ENCODE data around the gene STARD6.

The STARD6 gene

DNA sequence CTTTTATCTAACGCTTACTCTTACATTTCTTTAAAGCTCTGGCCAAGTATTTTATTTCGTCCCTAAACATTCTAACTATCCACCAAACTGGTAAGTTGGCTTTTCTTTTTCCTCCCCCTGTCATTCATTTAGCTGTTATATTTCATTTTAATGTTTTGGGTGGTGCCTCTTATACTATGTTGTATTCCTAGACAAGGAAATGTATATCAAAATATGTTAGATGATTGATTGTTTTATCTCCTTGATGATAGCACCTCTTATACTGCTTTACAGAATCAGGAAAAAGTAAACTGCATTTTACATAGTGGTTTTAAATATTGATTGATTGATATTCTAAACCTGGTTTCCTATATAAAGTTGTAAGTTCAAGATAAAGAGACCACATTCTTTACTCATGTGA lies 24.0 kb upstream of the STARD6 start:
- peaks cover 5% of the 10 kb centered on the region for H3K36me3 Mint-ChIP-seq (ENCODE audit: low read depth)
- peaks cover 2% of the 10 kb centered on the region for H3K4me1 Mint-ChIP-seq (ENCODE audit: low read depth)
- DNase-seq: no peak
- no peak overlapping the region for H3K4me3 Mint-ChIP-seq
- H3K27ac Mint-ChIP-seq: no peak overlapping the region
- no peaks in the 10 kb centered on the region for H3K9me3 Mint-ChIP-seq
- no peaks in the 10 kb centered on the region for H3K27me3 Mint-ChIP-seq

DNA sequence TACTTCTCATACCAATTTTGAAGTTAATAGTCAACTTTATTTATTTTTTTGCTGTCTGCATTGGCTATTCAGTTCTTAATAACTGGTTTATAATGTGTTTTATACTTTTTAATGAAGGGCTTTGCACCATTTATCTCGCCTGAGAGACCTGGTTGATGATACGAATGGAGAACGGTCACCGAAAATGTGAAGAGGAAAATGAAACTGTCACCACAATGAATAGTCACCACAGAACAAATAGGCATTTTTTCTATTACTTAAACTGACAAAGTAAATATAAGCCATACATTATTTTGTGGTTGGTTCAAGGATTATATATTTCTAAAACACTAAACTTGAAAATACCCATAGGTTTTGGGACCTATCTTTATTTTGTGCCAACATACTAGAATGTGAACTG lies 20.4 kb upstream of the STARD6 start:
- DNase-seq: no peak
- no peaks in the 10 kb centered on the region for H3K9me3 Mint-ChIP-seq
- no peak overlapping the region for H3K4me3 Mint-ChIP-seq
- H3K27me3 Mint-ChIP-seq: no peaks in the 10 kb centered on the region
- H3K27ac Mint-ChIP-seq: no peak overlapping the region
- H3K36me3 Mint-ChIP-seq (ENCODE audit: low read depth): peaks cover 8% of the 10 kb centered on the region
- peaks cover 2% of the 10 kb centered on the region for H3K4me1 Mint-ChIP-seq (ENCODE audit: low read depth)

DNA sequence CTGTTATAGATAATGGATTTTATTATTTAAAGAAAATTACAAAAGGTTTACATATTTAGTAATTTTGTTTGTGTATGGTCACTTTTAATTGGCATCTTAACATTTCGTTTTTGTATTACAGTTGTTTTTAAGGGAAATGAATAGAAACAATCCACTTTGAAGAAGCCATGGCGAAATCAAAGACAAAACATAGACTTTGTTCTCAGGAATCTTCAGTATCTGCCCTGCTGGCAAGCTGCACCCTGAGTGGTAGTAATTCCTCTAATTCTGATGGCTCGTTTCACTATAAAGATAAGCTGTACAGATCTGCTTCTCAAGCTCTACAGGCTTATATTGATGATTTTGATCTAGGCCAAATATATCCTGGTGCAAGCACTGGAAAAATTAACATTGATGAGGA lies 2.7 kb upstream of the STARD6 start:
- H3K4me3 Mint-ChIP-seq: no peak overlapping the region
- H3K4me1 Mint-ChIP-seq (ENCODE audit: low read depth): peaks cover 14% of the 10 kb centered on the region
- H3K9me3 Mint-ChIP-seq: no peaks in the 10 kb centered on the region
- H3K27ac Mint-ChIP-seq: no peak overlapping the region
- DNase-seq: no peak
- H3K27me3 Mint-ChIP-seq: peaks cover 2% of the 10 kb centered on the region
- H3K36me3 Mint-ChIP-seq (ENCODE audit: low read depth): peaks cover 28% of the 10 kb centered on the region

DNA sequence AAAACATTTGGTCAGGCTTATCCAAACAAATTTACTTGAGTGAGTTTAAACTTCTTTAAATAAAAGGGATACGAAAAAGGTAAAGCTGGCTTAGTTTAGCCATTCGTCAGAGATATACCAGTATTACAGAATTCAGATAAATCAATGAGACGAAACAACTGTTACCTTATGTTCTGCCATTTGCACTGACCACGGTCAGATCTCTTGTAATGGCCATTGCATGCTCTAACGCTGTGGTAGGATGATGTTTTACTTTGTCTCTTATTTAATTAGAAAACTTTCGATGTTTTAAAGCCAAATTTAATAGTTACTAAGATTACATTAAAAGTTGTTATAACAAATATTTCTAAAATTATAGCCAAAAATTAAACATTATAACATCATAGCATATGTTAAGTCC lies 1.6 kb upstream of the STARD6 start:
- peaks cover 14% of the 10 kb centered on the region for H3K4me1 Mint-ChIP-seq (ENCODE audit: low read depth)
- H3K9me3 Mint-ChIP-seq: no peaks in the 10 kb centered on the region
- DNase-seq: no peak
- H3K4me3 Mint-ChIP-seq: peak overlapping the region; percentile 100
- H3K36me3 Mint-ChIP-seq (ENCODE audit: low read depth): peaks cover 28% of the 10 kb centered on the region
- H3K27ac Mint-ChIP-seq: no peak overlapping the region
- peaks cover 2% of the 10 kb centered on the region for H3K27me3 Mint-ChIP-seq

DNA sequence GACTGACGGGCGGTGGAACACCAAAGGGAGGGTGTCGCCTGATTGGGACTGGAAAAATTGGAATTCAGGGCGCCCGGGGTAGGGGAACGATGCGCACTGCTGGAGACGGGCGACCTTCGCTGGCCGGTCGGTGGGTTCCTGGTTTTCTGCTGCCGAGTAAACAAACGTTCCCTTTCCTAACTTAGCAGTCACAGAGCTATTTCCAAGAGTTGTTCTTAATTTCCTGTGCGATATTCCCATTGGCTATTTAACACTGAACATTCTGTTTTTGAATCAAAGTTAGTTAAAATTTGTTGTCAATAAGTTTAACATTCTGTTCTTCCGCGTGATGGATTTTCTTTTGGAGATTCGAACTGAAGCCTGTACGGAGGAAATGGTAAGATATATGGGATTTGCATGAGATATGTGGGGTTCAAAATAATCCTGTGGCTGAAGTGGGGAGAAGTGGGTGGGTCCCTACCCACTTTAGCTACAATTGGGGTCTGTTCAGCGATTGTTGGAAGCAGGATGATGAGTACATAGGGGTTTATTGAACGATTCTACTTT lies 910 bp upstream of the STARD6 start:
- Mint-ChIP-seq H3K27me3 (peaks cover 2% of the 10 kb centered on the region), H3K27ac (peak overlapping the region; percentile 97), H3K4me3 (peak overlapping the region; percentile 100), H3K9me3 (no peaks in the 10 kb centered on the region), H3K4me1 (ENCODE audit: low read depth) (peaks cover 14% of the 10 kb centered on the region), H3K36me3 (ENCODE audit: low read depth) (peaks cover 26% of the 10 kb centered on the region)
- no peak for DNase-seq

DNA sequence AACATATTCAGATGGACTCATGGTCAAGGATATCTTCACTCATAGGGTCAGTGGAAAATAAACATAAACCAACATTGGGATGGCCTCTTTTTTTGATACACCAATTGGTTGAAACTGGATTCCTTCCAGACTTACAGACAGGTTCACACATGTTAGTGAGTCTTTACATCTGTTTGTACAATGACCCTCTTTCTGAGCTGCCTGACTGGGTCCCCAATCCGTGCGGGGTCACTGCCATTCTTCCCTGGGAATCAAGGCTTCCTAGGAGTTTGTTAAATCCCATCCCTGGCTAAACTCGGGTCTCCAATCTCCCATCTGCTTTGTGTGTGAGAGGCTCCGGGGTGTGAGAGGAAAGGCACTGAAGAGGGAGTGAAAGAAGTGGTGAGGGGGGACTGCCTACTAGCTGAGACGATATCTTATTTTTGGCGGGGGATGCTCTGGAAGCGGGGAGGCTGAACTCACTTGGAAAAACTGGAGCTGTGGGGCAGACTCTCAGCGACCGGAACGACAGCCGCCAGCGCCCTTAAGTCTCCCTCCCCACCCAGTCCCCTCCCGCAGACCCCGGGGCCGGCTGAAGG lies 487 bp downstream of the STARD6 start:
- peaks cover 21% of the 10 kb centered on the region for H3K36me3 Mint-ChIP-seq (ENCODE audit: low read depth)
- peak overlapping the region; percentile 97 for H3K27ac Mint-ChIP-seq
- no peaks in the 10 kb centered on the region for H3K9me3 Mint-ChIP-seq
- H3K4me3 Mint-ChIP-seq: peak overlapping the region; percentile 100
- H3K27me3 Mint-ChIP-seq: peaks cover 5% of the 10 kb centered on the region
- no peak for DNase-seq
- H3K4me1 Mint-ChIP-seq (ENCODE audit: low read depth): peaks cover 14% of the 10 kb centered on the region

DNA sequence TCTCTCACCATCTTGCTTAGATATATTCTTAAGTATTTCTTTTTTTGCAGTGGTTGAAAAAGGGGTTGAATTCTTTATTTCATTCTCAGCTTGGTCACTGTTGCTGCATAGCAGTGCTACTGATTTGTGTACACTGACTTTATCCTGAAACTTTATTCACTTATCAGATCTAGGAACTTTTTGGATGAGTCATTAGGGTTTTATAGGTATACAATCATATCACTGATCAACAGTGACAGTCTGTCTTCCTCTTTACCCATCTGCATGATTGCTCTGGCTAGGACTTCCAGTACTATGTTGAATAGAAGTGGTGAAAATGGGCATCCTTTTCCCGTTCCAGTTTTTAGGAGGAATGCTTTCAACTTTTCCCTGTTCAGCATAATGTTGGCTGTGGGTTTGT lies 6.5 kb downstream of the STARD6 start:
- Mint-ChIP-seq H3K27ac (no peak overlapping the region), H3K4me3 (no peak overlapping the region), H3K4me1 (ENCODE audit: low read depth) (no peaks in the 10 kb centered on the region), H3K27me3 (peaks cover 24% of the 10 kb centered on the region), H3K36me3 (ENCODE audit: low read depth) (no peaks in the 10 kb centered on the region), H3K9me3 (no peaks in the 10 kb centered on the region)
- no peak for DNase-seq

DNA sequence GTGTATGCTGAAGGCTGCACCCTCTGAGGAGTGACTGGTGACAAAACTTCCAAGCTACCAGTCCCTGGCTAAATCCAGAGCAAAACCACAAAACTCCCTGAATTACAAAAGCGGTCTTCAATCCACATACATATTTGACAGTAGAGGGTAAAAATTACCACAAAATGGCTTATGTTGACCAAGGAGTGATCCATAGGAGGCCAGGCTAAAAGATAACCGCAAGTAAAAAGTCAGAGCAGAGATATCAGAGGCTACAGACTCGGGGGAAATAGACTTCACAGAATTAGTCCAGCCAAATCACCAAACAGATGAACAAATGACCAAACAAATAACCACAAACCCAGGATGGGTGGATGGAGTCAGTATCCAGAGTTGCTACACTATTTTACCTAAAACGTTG lies 19.4 kb downstream of the STARD6 start:
- no peak overlapping the region for H3K27ac Mint-ChIP-seq
- no peak overlapping the region for H3K4me3 Mint-ChIP-seq
- peaks cover 2% of the 10 kb centered on the region for H3K9me3 Mint-ChIP-seq
- peaks cover 18% of the 10 kb centered on the region for H3K27me3 Mint-ChIP-seq
- H3K4me1 Mint-ChIP-seq (ENCODE audit: low read depth): peaks cover 5% of the 10 kb centered on the region
- no peaks in the 10 kb centered on the region for H3K36me3 Mint-ChIP-seq (ENCODE audit: low read depth)
- no peak for DNase-seq

DNA sequence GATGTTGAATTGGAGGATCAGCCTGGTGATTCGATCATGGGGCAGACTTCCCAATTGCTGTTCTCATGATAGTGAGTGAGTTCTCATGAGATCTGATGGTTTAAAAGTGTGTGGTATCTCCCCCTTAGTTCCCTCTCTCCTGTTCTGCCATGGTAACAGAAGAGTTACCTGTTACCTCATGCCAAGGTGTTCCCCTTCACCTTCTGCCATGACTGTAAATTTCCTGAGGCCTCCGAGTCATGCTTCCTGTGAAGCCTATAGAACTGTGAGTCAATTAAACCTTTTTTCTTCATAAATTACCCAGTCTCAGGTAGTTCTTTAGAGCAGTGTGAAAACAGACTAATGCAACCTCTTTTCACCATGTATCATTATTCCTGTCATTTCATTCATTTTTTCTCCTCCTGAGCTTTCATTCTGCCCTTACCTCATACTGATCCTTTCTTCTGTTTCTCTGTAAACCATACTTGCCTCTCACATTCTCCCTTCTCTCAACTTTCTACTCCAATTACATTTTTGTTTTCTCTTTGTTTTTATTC lies 22.0 kb downstream of the STARD6 start:
- H3K27me3 Mint-ChIP-seq: peaks cover 16% of the 10 kb centered on the region
- H3K9me3 Mint-ChIP-seq: no peaks in the 10 kb centered on the region
- H3K27ac Mint-ChIP-seq: no peak overlapping the region
- no peak overlapping the region for H3K4me3 Mint-ChIP-seq
- H3K4me1 Mint-ChIP-seq (ENCODE audit: low read depth): peaks cover 5% of the 10 kb centered on the region
- DNase-seq: no peak
- H3K36me3 Mint-ChIP-seq (ENCODE audit: low read depth): no peaks in the 10 kb centered on the region

DNA sequence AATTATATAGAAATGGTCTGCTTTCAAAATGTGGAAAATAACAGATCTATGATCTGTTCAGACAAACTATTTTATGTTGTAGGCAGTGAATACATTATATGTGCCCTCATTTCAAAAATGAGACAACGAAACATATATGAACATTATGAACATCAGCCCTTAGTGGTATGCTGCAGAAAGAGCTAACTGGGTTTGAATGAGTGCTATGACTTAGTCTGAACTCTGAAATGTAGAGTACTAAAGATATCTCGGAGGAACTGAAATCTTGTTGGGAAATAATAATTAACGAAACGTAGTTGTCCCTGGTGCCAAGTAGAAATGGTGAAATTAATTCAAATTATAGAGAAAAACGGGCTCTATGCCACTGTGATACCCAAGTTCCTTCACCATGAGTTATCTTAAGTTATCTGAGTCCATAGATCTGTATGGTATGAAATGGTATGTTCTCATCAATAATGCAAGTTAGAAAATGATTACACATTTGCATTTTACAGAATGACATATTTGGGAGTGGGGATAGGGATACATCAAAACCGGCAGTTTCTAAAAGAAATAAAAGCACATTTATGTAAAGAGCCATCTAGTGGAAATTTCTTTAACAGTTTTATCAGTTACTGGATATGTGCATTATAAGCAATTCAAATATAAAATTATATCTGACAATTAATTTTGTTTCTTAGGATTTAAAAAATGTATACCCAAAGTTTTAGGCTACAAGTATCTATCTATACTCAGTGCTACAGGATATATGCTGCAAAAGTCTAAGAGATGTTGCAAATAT lies 26.7 kb downstream of the STARD6 start:
- DNase-seq: no peak

DNA sequence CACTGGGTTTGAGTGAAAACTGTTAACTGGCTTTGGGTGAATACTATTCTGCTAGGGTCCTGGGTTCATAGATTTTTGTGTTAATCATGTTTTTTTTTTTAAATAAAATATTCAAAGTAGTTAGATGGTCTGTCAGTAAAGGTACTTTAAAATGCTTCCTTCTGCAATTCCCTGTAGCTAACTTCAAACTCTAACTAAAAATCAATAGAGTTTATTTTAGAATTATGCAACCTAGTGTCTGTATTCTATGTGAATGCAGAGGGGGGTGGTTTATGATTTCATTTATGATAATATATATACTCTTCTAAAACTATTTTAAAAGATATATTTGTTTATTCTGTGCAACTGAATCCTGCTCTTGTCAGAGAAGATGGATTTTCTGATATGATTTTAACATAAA lies 27.9 kb downstream of the STARD6 start:
- no peak overlapping the region for H3K4me3 Mint-ChIP-seq

More for the DNA sequence above, 26.7 kb downstream of the STARD6 start:
- Mint-ChIP-seq H3K36me3 (ENCODE audit: low read depth) (no peaks in the 10 kb centered on the region), H3K27me3 (peaks cover 8% of the 10 kb centered on the region), H3K9me3 (no peaks in the 10 kb centered on the region), H3K4me3 (no peak overlapping the region), H3K27ac (no peak overlapping the region), H3K4me1 (ENCODE audit: low read depth) (peaks cover 5% of the 10 kb centered on the region)

DNA sequence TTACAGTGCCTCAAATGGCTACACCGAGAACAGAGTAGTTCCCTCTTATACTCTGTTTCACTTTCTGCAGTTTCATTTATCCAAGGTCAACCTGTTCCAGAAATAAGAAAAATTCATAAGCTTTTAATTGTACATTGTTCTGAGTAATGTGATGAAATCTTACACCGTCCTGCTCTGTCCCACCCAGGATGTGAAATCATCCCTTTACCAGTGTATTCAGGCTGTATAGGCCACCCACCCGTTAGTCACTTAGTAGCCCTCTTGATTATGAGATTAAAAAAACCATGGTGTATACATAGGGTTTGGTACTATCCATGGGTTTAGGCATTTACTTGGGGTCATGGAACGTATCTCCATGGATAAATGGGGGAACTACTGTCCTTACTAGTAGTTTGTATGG lies 29.8 kb downstream of the STARD6 start:
- H3K4me3 Mint-ChIP-seq: no peak overlapping the region
- no peaks in the 10 kb centered on the region for H3K9me3 Mint-ChIP-seq
- H3K27ac Mint-ChIP-seq: no peak overlapping the region
- no peaks in the 10 kb centered on the region for H3K4me1 Mint-ChIP-seq (ENCODE audit: low read depth)
- no peaks in the 10 kb centered on the region for H3K36me3 Mint-ChIP-seq (ENCODE audit: low read depth)
- DNase-seq: no peak
- H3K27me3 Mint-ChIP-seq: peaks cover 2% of the 10 kb centered on the region

More for the DNA sequence above, 27.9 kb downstream of the STARD6 start:
- H3K36me3 Mint-ChIP-seq (ENCODE audit: low read depth): no peaks in the 10 kb centered on the region
- no peaks in the 10 kb centered on the region for H3K9me3 Mint-ChIP-seq
- no peak for DNase-seq
- peaks cover 4% of the 10 kb centered on the region for H3K27me3 Mint-ChIP-seq
- H3K4me1 Mint-ChIP-seq (ENCODE audit: low read depth): no peaks in the 10 kb centered on the region
- no peak overlapping the region for H3K27ac Mint-ChIP-seq

DNA sequence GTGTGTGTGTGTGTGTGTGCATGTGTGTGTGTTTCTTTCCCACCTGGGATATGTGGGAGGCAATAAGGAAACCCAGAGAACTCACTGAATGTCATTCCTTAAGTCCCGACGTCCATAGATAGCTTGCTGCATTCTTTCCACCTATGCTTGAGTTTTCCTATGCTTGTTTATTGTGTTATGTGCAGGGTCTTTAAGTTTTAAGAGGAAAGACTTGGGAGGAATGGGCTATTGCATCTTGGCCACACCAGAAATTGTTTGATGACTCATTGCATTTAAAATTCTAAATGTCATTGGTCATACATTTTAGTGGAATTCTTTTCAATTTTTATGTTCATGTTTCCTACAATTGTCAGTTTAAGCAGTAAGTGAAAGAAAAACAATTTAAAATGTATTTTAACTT lies 33.7 kb downstream of the STARD6 start:
- H3K4me3 Mint-ChIP-seq: no peak overlapping the region
- H3K4me1 Mint-ChIP-seq (ENCODE audit: low read depth): no peaks in the 10 kb centered on the region
- no peaks in the 10 kb centered on the region for H3K36me3 Mint-ChIP-seq (ENCODE audit: low read depth)
- H3K27ac Mint-ChIP-seq: no peak overlapping the region
- peaks cover 7% of the 10 kb centered on the region for H3K27me3 Mint-ChIP-seq
- DNase-seq: no peak
- no peaks in the 10 kb centered on the region for H3K9me3 Mint-ChIP-seq

DNA sequence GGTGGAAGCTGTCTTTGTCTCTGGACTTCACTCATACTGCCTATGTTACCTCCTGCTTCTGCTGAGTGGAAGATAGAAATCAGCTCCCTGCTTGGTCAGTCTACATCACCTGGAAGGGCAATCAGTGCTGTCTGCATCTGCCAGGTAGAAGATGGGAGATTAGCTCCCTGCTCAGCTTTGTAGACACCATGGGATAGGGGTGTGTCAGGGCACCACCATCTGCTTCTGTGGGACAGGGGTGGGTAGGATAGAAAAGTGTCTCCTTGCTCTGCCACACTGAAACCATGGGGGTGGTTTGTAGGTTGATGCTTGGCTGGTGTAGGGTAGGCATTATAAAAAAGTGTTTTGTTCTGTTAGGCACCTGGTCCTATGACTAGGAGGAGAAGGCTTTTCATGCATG lies 34.1 kb downstream of the STARD6 start:
- peaks cover 8% of the 10 kb centered on the region for H3K27me3 Mint-ChIP-seq
- H3K27ac Mint-ChIP-seq: no peak overlapping the region
- H3K4me1 Mint-ChIP-seq (ENCODE audit: low read depth): no peaks in the 10 kb centered on the region
- DNase-seq: no peak
- no peaks in the 10 kb centered on the region for H3K9me3 Mint-ChIP-seq
- H3K4me3 Mint-ChIP-seq: no peak overlapping the region
- no peaks in the 10 kb centered on the region for H3K36me3 Mint-ChIP-seq (ENCODE audit: low read depth)

All from activated T-cell treated with anti-CD3 and anti-CD28 coated beads, Interleukin-2, amount 50 U/mL, for 24 hours (primary cell).